PC-9 (cell line): ENCODE results near the gene SUV39H1.

Source experiments
- EZH2 ChIP-seq: fragments of 200-600 bp; sonication (generic); IDR thresholded peaks from 2 replicates; pipeline ENCODE4 v1.8.0; 2017; ENCODE audit warnings: antibody characterized with exemption, low read depth
- TF ChIP-seq, protein P1 (sequence below): fragments of 200-600 bp; sonication (generic); conservative IDR thresholded peaks from 2 replicates; pipeline ENCODE4 v1.6.1; 2017; ENCODE audit warnings: mixed run types, antibody characterized with exemption, mild to moderate bottlenecking, moderate library complexity

DNA sequence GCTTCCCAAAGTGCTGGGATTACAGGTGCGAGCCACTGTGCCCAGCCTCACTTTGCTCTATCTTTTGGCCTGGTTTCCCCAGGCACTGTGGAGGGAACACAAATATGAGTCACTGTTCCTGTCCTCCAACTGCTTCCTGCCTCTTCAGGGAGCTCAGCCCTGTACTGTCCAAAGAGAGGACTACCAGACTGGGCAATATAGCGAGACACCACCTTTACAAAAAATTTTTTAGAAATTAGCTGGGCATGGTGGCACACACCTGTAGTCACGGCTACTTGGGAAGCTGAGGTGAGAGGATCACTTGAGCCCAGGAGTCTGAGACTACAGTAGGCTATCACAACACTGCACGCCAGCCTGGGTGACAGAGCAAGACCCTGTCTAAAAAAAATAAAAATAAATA is 29.9 kb upstream of the SUV39H1 start:
- TF ChIP-seq, protein P1, sequence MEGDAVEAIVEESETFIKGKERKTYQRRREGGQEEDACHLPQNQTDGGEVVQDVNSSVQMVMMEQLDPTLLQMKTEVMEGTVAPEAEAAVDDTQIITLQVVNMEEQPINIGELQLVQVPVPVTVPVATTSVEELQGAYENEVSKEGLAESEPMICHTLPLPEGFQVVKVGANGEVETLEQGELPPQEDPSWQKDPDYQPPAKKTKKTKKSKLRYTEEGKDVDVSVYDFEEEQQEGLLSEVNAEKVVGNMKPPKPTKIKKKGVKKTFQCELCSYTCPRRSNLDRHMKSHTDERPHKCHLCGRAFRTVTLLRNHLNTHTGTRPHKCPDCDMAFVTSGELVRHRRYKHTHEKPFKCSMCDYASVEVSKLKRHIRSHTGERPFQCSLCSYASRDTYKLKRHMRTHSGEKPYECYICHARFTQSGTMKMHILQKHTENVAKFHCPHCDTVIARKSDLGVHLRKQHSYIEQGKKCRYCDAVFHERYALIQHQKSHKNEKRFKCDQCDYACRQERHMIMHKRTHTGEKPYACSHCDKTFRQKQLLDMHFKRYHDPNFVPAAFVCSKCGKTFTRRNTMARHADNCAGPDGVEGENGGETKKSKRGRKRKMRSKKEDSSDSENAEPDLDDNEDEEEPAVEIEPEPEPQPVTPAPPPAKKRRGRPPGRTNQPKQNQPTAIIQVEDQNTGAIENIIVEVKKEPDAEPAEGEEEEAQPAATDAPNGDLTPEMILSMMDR: no peak
- no peak for TF ChIP-seq EZH2
